Medulla oblongata (tissue), 1 donor: Measurements from ENCODE around the gene MYO5B.

Experiments
- DNase-seq: peaks from one replicate; pipeline ENCODE4 v3.0.0-alpha.2; 2015; ENCODE audit errors: extremely low spot score

MYO5B gene

GRCh38 chr18:49970319-49970718, 224.6 kb downstream of the MYO5B start:
- no peak for DNase-seq

- DNase-seq, result no peak
Observed at GRCh38 chr18:49968644-49969309, 226.2 kb downstream of the MYO5B start.

- no peak for DNase-seq
Observed at GRCh38 chr18:49967636-49968313, 227.2 kb downstream of the MYO5B start.

- DNase-seq, result no peak
Observed at GRCh38 chr18:49967171-49967570, 227.8 kb downstream of the MYO5B start.

- no peak for DNase-seq
Observed at GRCh38 chr18:49966090-49966489, 228.9 kb downstream of the MYO5B start.

- no peak for DNase-seq
Observed at GRCh38 chr18:49963217-49963616, 231.7 kb downstream of the MYO5B start.

- DNase-seq, result no peak
Observed at GRCh38 chr18:49961271-49961670, 233.7 kb downstream of the MYO5B start.

- no peak for DNase-seq
Observed at GRCh38 chr18:49960376-49960775, 234.6 kb downstream of the MYO5B start.

GRCh38 chr18:49959176-49959575, 235.8 kb downstream of the MYO5B start:
- no peak for DNase-seq

GRCh38 chr18:49955263-49955662, 239.7 kb downstream of the MYO5B start:
- no peak for DNase-seq

GRCh38 chr18:49953391-49953790, 241.6 kb downstream of the MYO5B start:
- no peak for DNase-seq

- DNase-seq, result no peak
Observed at GRCh38 chr18:49949951-49950395, 245.0 kb downstream of the MYO5B start.

GRCh38 chr18:49948975-49949374, 246.0 kb downstream of the MYO5B start:
- no peak for DNase-seq

GRCh38 chr18:49944663-49945062, 250.3 kb downstream of the MYO5B start:
- peak; percentile 7 for DNase-seq

- DNase-seq, result no peak
Observed at GRCh38 chr18:49936821-49937220, 258.1 kb downstream of the MYO5B start.

GRCh38 chr18:49935215-49935614, 259.7 kb downstream of the MYO5B start:
- no peak for DNase-seq

- no peak for DNase-seq
Observed at GRCh38 chr18:49934457-49934856, 260.5 kb downstream of the MYO5B start.

GRCh38 chr18:49933530-49934128, 261.3 kb downstream of the MYO5B start:
- DNase-seq, result no peak

- no peak for DNase-seq
Observed at GRCh38 chr18:49931760-49932159, 263.2 kb downstream of the MYO5B start.

GRCh38 chr18:49931179-49931578, 263.8 kb downstream of the MYO5B start:
- no peak for DNase-seq

GRCh38 chr18:49926106-49926745, 268.7 kb downstream of the MYO5B start:
- DNase-seq, result no peak

- peak; percentile 49 for DNase-seq
Observed at GRCh38 chr18:49924293-49924983, 270.5 kb downstream of the MYO5B start.
